ENCODE data around the gene SART1.

Gene SART1

DNA sequence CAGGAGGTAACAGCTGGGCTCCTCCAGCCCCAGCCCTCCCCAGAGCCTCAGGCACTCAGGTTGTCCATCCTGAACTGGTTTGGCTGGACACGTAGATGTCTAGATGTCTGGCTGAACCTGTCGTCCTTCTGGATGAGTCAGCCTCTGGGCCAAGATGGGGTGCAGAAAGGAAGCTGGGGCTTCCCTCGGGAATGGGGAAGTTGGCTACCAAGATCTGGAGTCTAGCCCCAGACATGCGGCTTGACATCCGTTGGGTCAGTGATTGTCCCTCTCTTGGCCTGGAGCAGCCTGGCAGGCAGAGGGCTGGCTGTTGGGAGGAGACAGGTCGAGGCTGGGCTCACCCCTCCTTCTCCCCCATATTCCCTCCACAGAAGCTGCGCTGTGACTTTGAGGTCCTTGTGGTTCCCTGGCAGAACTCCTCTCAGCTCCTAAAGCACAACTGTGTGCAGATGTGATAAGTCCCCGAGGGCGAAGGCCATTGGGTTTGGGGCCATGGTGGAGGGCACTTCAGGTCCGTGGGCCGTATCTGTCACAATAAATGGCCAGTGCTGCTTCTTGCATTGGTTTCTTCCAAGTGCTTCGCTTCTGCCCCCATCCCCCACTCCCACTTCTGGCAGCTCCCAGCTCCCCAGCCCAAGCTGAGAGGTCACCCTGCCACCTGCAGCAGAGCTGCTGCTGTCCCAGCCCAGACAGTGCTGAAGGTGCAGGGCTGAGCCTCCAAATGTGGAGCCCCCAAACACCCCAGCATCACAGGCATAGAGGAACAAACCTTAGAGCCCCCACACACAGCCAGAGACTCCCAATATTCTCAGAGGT, 51.6 kb downstream of the SART1 start:
- TF ChIP-seq EZH2phosphoT487 (IDR thresholded peaks at IDR 0.05; ENCODE audit: low read length) (no peak), EZH2 (optimal IDR thresholded peaks at IDR 0.05; ENCODE audit: low read depth, low read length) (no peak)
- TF ChIP-seq, protein P1, sequence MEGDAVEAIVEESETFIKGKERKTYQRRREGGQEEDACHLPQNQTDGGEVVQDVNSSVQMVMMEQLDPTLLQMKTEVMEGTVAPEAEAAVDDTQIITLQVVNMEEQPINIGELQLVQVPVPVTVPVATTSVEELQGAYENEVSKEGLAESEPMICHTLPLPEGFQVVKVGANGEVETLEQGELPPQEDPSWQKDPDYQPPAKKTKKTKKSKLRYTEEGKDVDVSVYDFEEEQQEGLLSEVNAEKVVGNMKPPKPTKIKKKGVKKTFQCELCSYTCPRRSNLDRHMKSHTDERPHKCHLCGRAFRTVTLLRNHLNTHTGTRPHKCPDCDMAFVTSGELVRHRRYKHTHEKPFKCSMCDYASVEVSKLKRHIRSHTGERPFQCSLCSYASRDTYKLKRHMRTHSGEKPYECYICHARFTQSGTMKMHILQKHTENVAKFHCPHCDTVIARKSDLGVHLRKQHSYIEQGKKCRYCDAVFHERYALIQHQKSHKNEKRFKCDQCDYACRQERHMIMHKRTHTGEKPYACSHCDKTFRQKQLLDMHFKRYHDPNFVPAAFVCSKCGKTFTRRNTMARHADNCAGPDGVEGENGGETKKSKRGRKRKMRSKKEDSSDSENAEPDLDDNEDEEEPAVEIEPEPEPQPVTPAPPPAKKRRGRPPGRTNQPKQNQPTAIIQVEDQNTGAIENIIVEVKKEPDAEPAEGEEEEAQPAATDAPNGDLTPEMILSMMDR (IDR thresholded peaks at IDR 0.05; ENCODE audit: low read length) = no peak
- Histone ChIP-seq H4K20me1 (ENCODE audit: insufficient read depth, low read length) (no peaks in the 10 kb centered on the region), H3K4me3 (ENCODE audit: low read length) (no peak overlapping the region), H3K36me3 (replicated peaks; ENCODE audit: insufficient read depth, low read length) (no peaks in the 10 kb centered on the region), H3K4me2 (ENCODE audit: low read depth, low read length) (no peak overlapping the region), H3K27ac (ENCODE audit: low read length) (no peak overlapping the region), H3K9ac (ENCODE audit: low read length) (no peak overlapping the region), H3K4me1 (ENCODE audit: low read length) (no peaks in the 10 kb centered on the region), H2AFZ (ENCODE audit: low read length) (no peak overlapping the region), H3K79me2 (ENCODE audit: low read length) (no peaks in the 10 kb centered on the region), H3F3A (ENCODE audit: insufficient read depth, low read length) (no peaks in the 10 kb centered on the region), H3K9me3 (replicated peaks; ENCODE audit: insufficient read depth, low read length) (no peaks in the 10 kb centered on the region), H3K27me3 (replicated peaks; ENCODE audit: insufficient read depth, low read length) (no peaks in the 10 kb centered on the region), H3K9me2 (replicated peaks; ENCODE audit: insufficient read depth, low read length) (no peaks in the 10 kb centered on the region)
- DNase-seq = no peak

DNA sequence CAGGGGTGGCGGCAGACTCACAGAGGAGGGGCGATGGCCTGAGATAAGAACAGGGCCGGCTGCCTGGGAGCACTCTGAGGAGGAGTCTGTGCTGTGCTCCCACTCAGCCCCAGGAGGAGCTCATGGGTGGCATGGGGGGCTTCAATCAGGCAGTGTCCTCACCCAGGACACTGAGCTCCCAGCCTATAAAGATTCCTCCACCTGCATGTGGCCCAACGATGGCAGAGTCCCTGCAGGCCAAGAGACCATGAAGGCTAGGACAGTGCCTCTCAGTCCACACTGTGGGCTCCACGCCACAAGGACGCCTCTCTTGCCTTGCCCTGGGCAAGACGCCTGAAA, 52.2 kb downstream of the SART1 start:
- Histone ChIP-seq H3K36me3 (replicated peaks; ENCODE audit: insufficient read depth, low read length) (no peaks in the 10 kb centered on the region), H2AFZ (ENCODE audit: low read length) (no peak overlapping the region), H4K20me1 (ENCODE audit: insufficient read depth, low read length) (no peaks in the 10 kb centered on the region), H3K4me2 (ENCODE audit: low read depth, low read length) (no peak overlapping the region), H3K9ac (ENCODE audit: low read length) (no peak overlapping the region), H3K4me1 (ENCODE audit: low read length) (no peaks in the 10 kb centered on the region), H3F3A (ENCODE audit: insufficient read depth, low read length) (no peaks in the 10 kb centered on the region), H3K27me3 (replicated peaks; ENCODE audit: insufficient read depth, low read length) (no peaks in the 10 kb centered on the region), H3K79me2 (ENCODE audit: low read length) (no peaks in the 10 kb centered on the region), H3K27ac (ENCODE audit: low read length) (no peak overlapping the region), H3K9me2 (replicated peaks; ENCODE audit: insufficient read depth, low read length) (no peaks in the 10 kb centered on the region), H3K9me3 (replicated peaks; ENCODE audit: insufficient read depth, low read length) (no peaks in the 10 kb centered on the region), H3K4me3 (ENCODE audit: low read length) (no peak overlapping the region)
- TF ChIP-seq EZH2phosphoT487 (IDR thresholded peaks at IDR 0.05; ENCODE audit: low read length) (no peak), EZH2 (optimal IDR thresholded peaks at IDR 0.05; ENCODE audit: low read depth, low read length) (no peak)
- TF ChIP-seq, protein P1 (IDR thresholded peaks at IDR 0.05; ENCODE audit: low read length) = no peak
- DNase-seq = no peak

GRCh38 chr11:66014804-66015453, 53.4 kb downstream of the SART1 start:
- H3K27me3 ChIP-seq (replicated peaks; ENCODE audit: insufficient read depth, low read length) = no peaks in the 10 kb centered on the region
- no peaks in the 10 kb centered on the region for H3K36me3 ChIP-seq (replicated peaks; ENCODE audit: insufficient read depth, low read length)
- DNase-seq = no peak
- no peak overlapping the region for H3K9ac ChIP-seq (ENCODE audit: low read length)
- H3K4me2 ChIP-seq (ENCODE audit: low read depth, low read length) = no peak overlapping the region
- no peaks in the 10 kb centered on the region for H3K79me2 ChIP-seq (ENCODE audit: low read length)
- H3K27ac ChIP-seq (ENCODE audit: low read length) = no peak overlapping the region
- H2AFZ ChIP-seq (ENCODE audit: low read length) = no peak overlapping the region
- H3K9me3 ChIP-seq (replicated peaks; ENCODE audit: insufficient read depth, low read length) = no peaks in the 10 kb centered on the region
- no peaks in the 10 kb centered on the region for H3K4me1 ChIP-seq (ENCODE audit: low read length)
- H3F3A ChIP-seq (ENCODE audit: insufficient read depth, low read length) = no peaks in the 10 kb centered on the region
- no peaks in the 10 kb centered on the region for H4K20me1 ChIP-seq (ENCODE audit: insufficient read depth, low read length)
- no peaks in the 10 kb centered on the region for H3K9me2 ChIP-seq (replicated peaks; ENCODE audit: insufficient read depth, low read length)
- TF ChIP-seq EZH2phosphoT487 (IDR thresholded peaks at IDR 0.05; ENCODE audit: low read length) (no peak), EZH2 (optimal IDR thresholded peaks at IDR 0.05; ENCODE audit: low read depth, low read length) (no peak)
- TF ChIP-seq, protein P1 (IDR thresholded peaks at IDR 0.05; ENCODE audit: low read length) = no peak
- H3K4me3 ChIP-seq (ENCODE audit: low read length) = no peak overlapping the region
